ENCODE measurements around the gene GBP7.
"Not testable (repeated sequence)": the region's sequence is repeated elsewhere in the genome, so short reads cannot be mapped to it uniquely, and the experiment has no call there.

DNA sequence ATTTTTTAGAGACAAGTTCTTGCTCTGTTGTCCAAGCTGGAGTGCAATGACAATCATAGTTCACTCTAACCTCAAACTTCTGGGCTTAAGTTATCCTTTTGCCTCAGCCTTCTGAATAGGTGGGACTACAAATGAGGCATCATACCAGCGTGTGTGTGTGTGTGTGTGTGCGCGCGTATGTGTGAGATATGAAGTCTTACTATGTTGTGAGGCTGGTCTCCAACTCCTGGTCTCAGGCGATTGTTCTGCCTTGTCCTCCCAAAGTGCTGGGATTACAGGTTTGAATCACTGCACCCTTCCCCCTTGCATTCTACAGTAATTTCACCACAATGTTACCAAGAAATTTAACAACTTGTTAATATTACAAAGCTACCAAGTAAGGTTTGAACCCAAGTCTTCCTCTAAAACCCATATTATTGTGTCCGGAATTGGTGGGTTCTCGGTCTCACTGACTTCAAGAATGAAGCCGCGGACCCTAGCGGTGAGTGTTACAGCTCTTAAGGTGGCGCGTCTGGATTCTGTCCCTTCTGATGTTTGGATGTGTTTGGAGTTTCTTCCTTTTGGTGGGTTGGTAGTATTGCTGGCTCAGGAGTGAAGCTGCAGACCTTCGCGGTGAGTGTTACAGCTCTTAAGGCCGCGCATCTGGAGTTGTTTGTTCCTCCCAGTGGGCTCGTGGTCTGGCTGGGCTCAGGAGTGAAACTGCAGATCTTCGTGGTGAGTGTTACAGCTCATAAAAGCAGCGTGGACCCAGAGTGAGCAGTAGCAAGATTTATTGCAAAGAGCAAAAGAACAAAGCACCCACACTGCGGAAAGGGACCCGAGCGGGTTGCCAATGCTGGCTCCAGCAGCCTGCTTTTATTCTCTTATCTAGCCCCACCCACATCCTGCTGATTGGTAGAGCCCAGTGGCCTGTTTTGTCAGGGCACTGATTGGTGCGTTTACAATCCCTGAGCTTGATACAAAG, 48.9 kb downstream of the GBP7 start:
- TF ChIP-seq, protein P1, sequence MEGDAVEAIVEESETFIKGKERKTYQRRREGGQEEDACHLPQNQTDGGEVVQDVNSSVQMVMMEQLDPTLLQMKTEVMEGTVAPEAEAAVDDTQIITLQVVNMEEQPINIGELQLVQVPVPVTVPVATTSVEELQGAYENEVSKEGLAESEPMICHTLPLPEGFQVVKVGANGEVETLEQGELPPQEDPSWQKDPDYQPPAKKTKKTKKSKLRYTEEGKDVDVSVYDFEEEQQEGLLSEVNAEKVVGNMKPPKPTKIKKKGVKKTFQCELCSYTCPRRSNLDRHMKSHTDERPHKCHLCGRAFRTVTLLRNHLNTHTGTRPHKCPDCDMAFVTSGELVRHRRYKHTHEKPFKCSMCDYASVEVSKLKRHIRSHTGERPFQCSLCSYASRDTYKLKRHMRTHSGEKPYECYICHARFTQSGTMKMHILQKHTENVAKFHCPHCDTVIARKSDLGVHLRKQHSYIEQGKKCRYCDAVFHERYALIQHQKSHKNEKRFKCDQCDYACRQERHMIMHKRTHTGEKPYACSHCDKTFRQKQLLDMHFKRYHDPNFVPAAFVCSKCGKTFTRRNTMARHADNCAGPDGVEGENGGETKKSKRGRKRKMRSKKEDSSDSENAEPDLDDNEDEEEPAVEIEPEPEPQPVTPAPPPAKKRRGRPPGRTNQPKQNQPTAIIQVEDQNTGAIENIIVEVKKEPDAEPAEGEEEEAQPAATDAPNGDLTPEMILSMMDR (IDR thresholded peaks at IDR 0.05; ENCODE audit: borderline replicate concordance, extremely low read depth, low read length, poor library complexity, severe bottlenecking) = not testable (repeated sequence)
- not testable (repeated sequence) for TF ChIP-seq EZH2 (IDR thresholded peaks at IDR 0.05; ENCODE audit: borderline replicate concordance, low read depth, low read length, severe bottlenecking)

Data from DND-41 (cell line).